Endothelial cell (in vitro differentiated cells): Measurements from ENCODE around the gene IQSEC3. TPM values are rescaled to one million over a fixed set of nuclear protein-coding genes. Genes with fewer than 3 reads are reported as not detected.

ENCODE experiments used
- DNase-seq: peaks from one replicate; pipeline ENCODE4 v3.0.0; 2021; ENCODE audit warnings: low spot score
- H3K27ac Mint-ChIP-seq: one replicate; pipeline ENCODE4 v1.8.0; 2021; ENCODE audit warnings: mixed read lengths, inconsistent platforms; ENCODE audit not compliant: unreplicated experiment
- H3K27me3 Mint-ChIP-seq: one replicate; pipeline ENCODE4 v1.8.0; 2021; ENCODE audit warnings: mild to moderate bottlenecking, moderate library complexity, mixed read lengths, inconsistent platforms; ENCODE audit not compliant: unreplicated experiment
- H3K36me3 Mint-ChIP-seq: one replicate; pipeline ENCODE4 v1.8.0; 2021; ENCODE audit warnings: mild to moderate bottlenecking, low read depth, mixed read lengths, inconsistent platforms; ENCODE audit not compliant: unreplicated experiment
- H3K4me1 Mint-ChIP-seq: one replicate; pipeline ENCODE4 v1.8.0; 2021; ENCODE audit warnings: mild to moderate bottlenecking, mixed read lengths, inconsistent platforms; ENCODE audit not compliant: unreplicated experiment
- H3K4me3 Mint-ChIP-seq: one replicate; pipeline ENCODE4 v1.8.0; 2021; ENCODE audit warnings: mild to moderate bottlenecking, mixed read lengths, inconsistent platforms; ENCODE audit not compliant: unreplicated experiment
- H3K9me3 Mint-ChIP-seq: one replicate; pipeline ENCODE4 v1.8.0; 2021; ENCODE audit warnings: mixed read lengths, inconsistent platforms; ENCODE audit not compliant: unreplicated experiment
- CTCF ChIP-seq: fragments of 200-600 bp; sonication (generic); IDR thresholded peaks from one replicate; pipeline ENCODE4 v1.5.0; 2021; ENCODE audit warnings: antibody characterized with exemption; ENCODE audit not compliant: unreplicated experiment
- total RNA-seq: library from RNA; stranded (reverse); fragmentation: NEBNext Ultra II Directional; extraction: Animal tissue kit (Norgen Biotek cat#: 25700); gene quantifications from one replicate; pipeline ENCODE4 v1.2.1, GENCODE V29; 2021; ENCODE audit not compliant: unreplicated experiment

The IQSEC3 gene
- total RNA-seq, 1 donor from 2014 or later = 13.2 TPM

- peaks cover 4% of the 10 kb centered on the region for H3K27me3 Mint-ChIP-seq
- H3K4me1 Mint-ChIP-seq = peaks cover 3% of the 10 kb centered on the region
- no peaks in the 10 kb centered on the region for H3K36me3 Mint-ChIP-seq
- H3K9me3 Mint-ChIP-seq = no peaks in the 10 kb centered on the region
- no peak for DNase-seq
- H3K27ac Mint-ChIP-seq = no peak overlapping the region
- TF ChIP-seq CTCF = no peak
- no peak overlapping the region for H3K4me3 Mint-ChIP-seq
Observed at GRCh38 chr12:221736-222135, 155.2 kb downstream of the IQSEC3 start.

DNA sequence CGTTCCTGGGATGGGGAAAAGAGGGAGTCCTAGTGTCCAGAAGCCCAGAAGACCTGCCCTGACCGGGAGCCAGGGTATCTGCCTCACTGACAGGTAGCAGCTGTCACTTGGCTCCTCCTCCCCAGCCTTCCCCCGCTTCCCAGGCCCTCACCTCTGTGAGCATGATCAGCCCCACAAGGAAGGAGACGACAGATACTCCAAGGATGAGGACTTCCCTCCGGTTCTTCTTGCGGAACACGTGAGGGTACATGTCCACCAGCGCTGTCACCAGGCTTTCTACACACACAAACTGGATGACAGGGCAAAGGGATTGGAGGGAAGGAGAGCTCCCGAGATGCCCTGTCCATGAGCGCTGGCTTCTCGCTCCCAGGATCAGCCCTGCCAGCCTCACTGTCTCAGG is 157.3 kb downstream of the IQSEC3 start:
- Mint-ChIP-seq H3K4me3 (no peak overlapping the region), H3K27ac (no peak overlapping the region), H3K36me3 (no peaks in the 10 kb centered on the region), H3K27me3 (peaks cover 2% of the 10 kb centered on the region), H3K4me1 (peaks cover 7% of the 10 kb centered on the region), H3K9me3 (no peaks in the 10 kb centered on the region)
- DNase-seq = no peak
- no peak for TF ChIP-seq CTCF

GRCh38 chr12:224330-224729 is 157.8 kb downstream of the IQSEC3 start:
- DNase-seq = no peak

GRCh38 chr12:225012-225411 is 158.4 kb downstream of the IQSEC3 start:
- Mint-ChIP-seq H3K4me3 (no peak overlapping the region), H3K36me3 (no peaks in the 10 kb centered on the region), H3K27me3 (peaks cover 2% of the 10 kb centered on the region), H3K9me3 (no peaks in the 10 kb centered on the region), H3K4me1 (peaks cover 5% of the 10 kb centered on the region), H3K27ac (no peak overlapping the region)
- DNase-seq = no peak
- no peak for TF ChIP-seq CTCF

More at GRCh38 chr12:224330-224729, 157.8 kb downstream of the IQSEC3 start:
- H3K4me1 Mint-ChIP-seq = peaks cover 8% of the 10 kb centered on the region
- no peak overlapping the region for H3K4me3 Mint-ChIP-seq
- no peaks in the 10 kb centered on the region for H3K9me3 Mint-ChIP-seq
- H3K27me3 Mint-ChIP-seq = peaks cover 2% of the 10 kb centered on the region
- no peaks in the 10 kb centered on the region for H3K36me3 Mint-ChIP-seq
- H3K27ac Mint-ChIP-seq = no peak overlapping the region
- no peak for TF ChIP-seq CTCF

GRCh38 chr12:226401-226800 is 159.8 kb downstream of the IQSEC3 start:
- Mint-ChIP-seq H3K27ac (no peak overlapping the region), H3K27me3 (peaks cover 2% of the 10 kb centered on the region), H3K4me3 (no peak overlapping the region), H3K9me3 (no peaks in the 10 kb centered on the region), H3K36me3 (no peaks in the 10 kb centered on the region), H3K4me1 (peaks cover 5% of the 10 kb centered on the region)
- TF ChIP-seq CTCF = no peak
- no peak for DNase-seq
